Ectodermal cell (in vitro differentiated cells): ENCODE measurements around the gene TIAM1.
"Not testable (repeated sequence)": the region's sequence is repeated elsewhere in the genome, so short reads cannot be mapped to it uniquely, and the experiment has no call there.

Experiments
- H3K27ac ChIP-seq: 2 replicates; pipeline ENCODE4 v1.7.0; 2013; ENCODE audit warnings: mild to moderate bottlenecking, low read depth, low read length; ENCODE audit not compliant: insufficient read depth, poor library complexity, severe bottlenecking
- H3K27me3 ChIP-seq: 2 replicates; pipeline ENCODE4 v1.7.0; 2013; ENCODE audit warnings: mild to moderate bottlenecking, low read length; ENCODE audit not compliant: insufficient read depth, control insufficient read depth, poor library complexity, severe bottlenecking
- H3K36me3 ChIP-seq: one replicate; pipeline ENCODE4 v1.7.0; 2013; ENCODE audit warnings: low read length; ENCODE audit not compliant: control insufficient read depth, insufficient read depth
- H3K4me1 ChIP-seq: one replicate; pipeline ENCODE4 v1.7.0; 2013; ENCODE audit warnings: low read length; ENCODE audit not compliant: control insufficient read depth, insufficient read depth
- H3K4me3 ChIP-seq: 2 replicates; pipeline ENCODE4 v1.7.0; 2013; ENCODE audit warnings: low read depth, low read length, control low read depth; ENCODE audit not compliant: insufficient read depth
- H3K9me3 ChIP-seq: 2 replicates; pipeline ENCODE4 v1.7.0; 2013; ENCODE audit warnings: mild to moderate bottlenecking, low read length, moderate library complexity; ENCODE audit not compliant: control insufficient read depth
- WGBS, 2 experiments: methylation state at CpG; one replicate each; pipeline ENCODE4 v1.1.7; 2013; ENCODE audit warnings: missing lambda C conversion rate in 2 of 2; 5-methylcytosine and 5-hydroxymethylcytosine counted together

TIAM1 gene

DNA sequence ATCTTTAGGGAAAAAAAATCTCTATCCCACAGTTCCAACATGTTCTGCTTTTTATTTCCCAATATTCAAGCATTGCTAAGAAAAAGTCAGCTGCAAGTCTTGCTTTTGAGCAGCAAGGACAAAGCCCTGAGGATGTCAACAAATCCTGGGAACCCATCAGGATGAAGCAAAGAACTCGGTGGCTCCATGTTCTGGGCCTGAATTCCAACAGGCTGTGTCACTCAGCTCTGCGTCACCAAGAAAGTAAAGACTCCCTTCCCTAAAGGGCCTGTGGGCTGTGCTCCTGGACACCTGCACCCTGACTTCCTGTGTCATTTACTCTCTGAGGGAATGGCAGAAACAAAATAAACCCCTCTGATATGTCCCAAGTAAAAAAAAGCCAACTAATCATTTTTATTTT, 95.5 kb downstream of the TIAM1 start:
- peaks cover 37% of the 10 kb centered on the region for H3K36me3 ChIP-seq

DNA sequence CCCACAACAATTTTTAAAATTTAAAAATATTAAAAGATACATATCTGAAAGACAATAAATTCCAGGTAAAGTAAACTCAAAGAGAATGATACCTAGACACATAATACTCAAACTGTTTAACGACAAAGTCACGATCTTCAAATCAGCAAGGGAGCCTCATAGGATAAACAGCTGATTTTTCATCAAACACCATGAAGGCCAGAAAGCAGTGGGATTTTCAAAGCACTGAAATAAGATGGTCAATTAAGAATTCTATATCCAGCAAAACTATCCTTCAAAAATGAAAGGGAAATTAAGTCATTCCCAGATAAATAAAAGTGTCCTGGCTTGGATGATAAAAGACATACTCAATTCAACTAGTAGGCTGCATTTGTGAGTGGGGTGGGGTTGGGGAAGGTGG, 100.5 kb downstream of the TIAM1 start:
- Histone ChIP-seq H3K9me3 (peaks cover 3% of the 10 kb centered on the region), H3K36me3 (peaks cover 53% of the 10 kb centered on the region)
- WGBS, 2 experiments = 95 to 100% methylated on average over 2 of the region's 2 CpGs

More for the DNA sequence above, 95.5 kb downstream of the TIAM1 start:
- Histone ChIP-seq H3K27me3 (no peaks in the 10 kb centered on the region), H3K9me3 (no peaks in the 10 kb centered on the region), H3K27ac (no peak overlapping the region), H3K4me3 (no peak overlapping the region), H3K4me1 (peaks cover 19% of the 10 kb centered on the region)
- WGBS, 2 experiments = 85 to 90% methylated on average over 2 of the region's 2 CpGs

DNA sequence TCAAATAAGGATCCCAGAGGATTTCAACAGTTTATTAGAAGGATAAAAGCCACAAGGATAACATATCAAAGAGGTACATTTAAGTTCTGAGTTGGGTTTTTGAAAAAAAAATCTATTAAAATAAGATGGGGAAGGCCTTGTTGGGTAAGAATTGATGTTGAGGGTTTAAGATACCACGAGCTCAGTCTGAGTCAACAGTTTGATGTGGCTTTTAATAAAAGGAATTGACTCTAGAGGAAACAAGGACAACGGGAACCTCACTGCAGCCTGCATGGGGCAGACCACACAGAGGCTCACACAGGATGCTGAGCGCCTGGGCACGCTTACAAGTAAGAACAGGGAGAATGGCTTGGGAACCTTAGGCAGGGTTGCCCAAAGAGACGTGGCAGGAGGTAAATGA, 107.5 kb downstream of the TIAM1 start:
- 94% methylated on average over 5 of the region's 5 CpGs for WGBS, 2 experiments
- no peak overlapping the region for H3K4me3 ChIP-seq
- H3K4me1 ChIP-seq = no peaks in the 10 kb centered on the region
- H3K27ac ChIP-seq = no peak overlapping the region
- H3K9me3 ChIP-seq = peaks cover 3% of the 10 kb centered on the region
- no peaks in the 10 kb centered on the region for H3K27me3 ChIP-seq
- peaks cover 15% of the 10 kb centered on the region for H3K36me3 ChIP-seq

More for the DNA sequence above, 100.5 kb downstream of the TIAM1 start:
- Histone ChIP-seq H3K27ac (no peak overlapping the region), H3K4me3 (no peak overlapping the region), H3K4me1 (no peaks in the 10 kb centered on the region), H3K27me3 (no peaks in the 10 kb centered on the region)

DNA sequence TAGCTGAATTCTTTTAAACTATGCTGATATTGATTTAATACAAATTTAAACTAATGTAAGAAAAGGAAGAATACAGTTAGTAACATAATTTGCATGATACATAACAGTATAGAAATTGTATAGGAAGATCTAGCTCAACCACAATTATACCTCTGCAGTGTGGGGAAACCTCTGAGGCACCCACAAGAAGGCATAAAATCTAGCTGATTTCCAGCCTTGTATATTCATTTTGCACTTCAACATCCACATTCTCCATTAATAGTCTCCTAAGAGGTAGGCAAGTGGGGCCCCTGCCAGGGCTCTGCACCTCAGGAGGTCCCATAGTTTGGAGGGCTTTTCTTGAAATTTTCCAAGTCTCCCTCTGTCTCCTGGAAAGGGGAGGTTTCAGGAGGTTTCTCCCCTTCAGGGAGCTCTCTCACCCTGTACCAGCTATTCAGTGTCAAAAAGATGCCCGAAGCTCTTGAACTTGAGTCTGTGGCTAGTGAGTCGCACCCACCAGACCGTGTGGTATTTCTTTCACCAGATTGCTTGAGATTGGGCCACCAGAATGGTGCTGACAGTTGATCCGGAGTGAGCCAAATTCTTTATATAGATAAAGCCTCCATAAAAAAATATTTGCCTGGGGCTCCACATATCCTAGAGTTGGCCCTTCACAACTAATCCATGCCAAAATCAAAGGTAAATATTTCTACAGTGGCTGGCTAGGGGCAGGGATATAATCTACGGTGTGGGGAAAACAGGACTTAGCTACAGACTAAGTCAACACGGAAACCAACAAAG, 108.2 kb downstream of the TIAM1 start:
- 93 to 96% methylated on average over 6 of the region's 6 CpGs for WGBS, 2 experiments
- Histone ChIP-seq H3K9me3 (peaks cover 3% of the 10 kb centered on the region), H3K4me1 (no peaks in the 10 kb centered on the region), H3K36me3 (peaks cover 8% of the 10 kb centered on the region), H3K27me3 (no peaks in the 10 kb centered on the region), H3K4me3 (no peak overlapping the region), H3K27ac (no peak overlapping the region)

DNA sequence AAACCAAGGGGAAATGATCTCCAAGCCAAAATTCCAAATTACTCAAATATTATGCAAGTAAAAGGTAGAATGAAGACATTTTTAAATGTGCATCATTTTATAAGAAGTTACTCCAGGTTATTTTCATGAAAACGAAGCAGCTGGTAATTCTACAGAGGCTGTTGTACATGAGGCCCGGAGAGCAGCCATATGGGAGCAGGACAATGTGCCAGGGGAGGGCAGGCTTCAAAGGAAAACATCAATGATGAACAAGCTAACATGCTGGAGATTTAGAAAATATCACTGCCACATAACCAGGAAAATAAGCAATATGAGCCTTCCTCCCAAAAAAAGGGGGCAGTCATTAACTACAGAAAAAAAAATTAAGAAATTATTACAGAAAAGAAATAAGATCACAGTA, 109.1 kb downstream of the TIAM1 start:
- 90 to 98% methylated on average over 2 of the region's 2 CpGs for WGBS, 2 experiments
- Histone ChIP-seq H3K36me3 (peaks cover 3% of the 10 kb centered on the region), H3K27me3 (no peaks in the 10 kb centered on the region), H3K9me3 (no peaks in the 10 kb centered on the region), H3K27ac (no peak overlapping the region), H3K4me3 (no peak overlapping the region), H3K4me1 (no peaks in the 10 kb centered on the region)

DNA sequence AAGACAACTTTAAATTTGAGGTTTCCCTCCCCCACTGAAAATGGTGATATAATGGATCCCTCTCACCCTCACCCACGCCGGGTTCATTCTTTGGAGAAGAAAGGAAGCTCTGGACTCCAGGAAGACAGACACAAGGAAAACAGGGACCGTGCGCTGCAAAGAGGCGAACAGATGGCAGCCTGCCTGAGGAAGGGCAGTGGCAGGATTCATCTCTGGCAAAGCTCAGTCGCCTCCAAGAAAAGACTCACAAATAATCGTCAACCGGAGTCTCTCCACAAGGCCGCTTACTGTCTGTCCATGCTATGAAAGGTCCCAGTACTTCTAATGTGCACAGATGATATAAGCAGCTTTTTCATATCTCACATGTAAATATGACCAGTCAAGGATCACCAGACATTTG, 110.3 kb downstream of the TIAM1 start:
- 94 to 96% methylated on average over 9 of the region's 9 CpGs for WGBS, 2 experiments
- Histone ChIP-seq H3K4me3 (no peak overlapping the region), H3K4me1 (no peaks in the 10 kb centered on the region), H3K36me3 (peaks cover 3% of the 10 kb centered on the region), H3K27me3 (no peaks in the 10 kb centered on the region), H3K9me3 (no peaks in the 10 kb centered on the region), H3K27ac (no peak overlapping the region)

DNA sequence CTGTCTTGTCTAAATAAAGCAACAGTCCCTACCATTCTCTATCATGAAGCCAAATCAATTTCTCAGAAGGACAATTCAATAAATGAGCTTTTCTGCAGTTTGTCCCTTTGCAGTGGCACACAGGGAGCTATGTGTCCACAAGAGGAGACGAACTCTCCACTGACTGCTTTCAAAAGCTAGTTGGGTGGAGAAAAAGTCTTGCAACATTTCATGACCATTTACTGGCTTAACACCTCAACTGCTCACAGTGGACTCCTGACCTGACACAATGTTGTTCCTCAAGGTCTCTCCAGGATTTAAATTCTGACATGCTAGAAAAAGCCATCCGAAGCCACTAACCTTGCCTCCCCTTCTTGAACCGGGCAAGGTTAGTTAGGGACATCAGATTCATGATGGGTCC, 111.7 kb downstream of the TIAM1 start:
- Histone ChIP-seq H3K36me3 (peaks cover 5% of the 10 kb centered on the region), H3K4me3 (no peak overlapping the region)
- 90 to 97% methylated on average over 3 of the region's 3 CpGs for WGBS, 2 experiments

DNA sequence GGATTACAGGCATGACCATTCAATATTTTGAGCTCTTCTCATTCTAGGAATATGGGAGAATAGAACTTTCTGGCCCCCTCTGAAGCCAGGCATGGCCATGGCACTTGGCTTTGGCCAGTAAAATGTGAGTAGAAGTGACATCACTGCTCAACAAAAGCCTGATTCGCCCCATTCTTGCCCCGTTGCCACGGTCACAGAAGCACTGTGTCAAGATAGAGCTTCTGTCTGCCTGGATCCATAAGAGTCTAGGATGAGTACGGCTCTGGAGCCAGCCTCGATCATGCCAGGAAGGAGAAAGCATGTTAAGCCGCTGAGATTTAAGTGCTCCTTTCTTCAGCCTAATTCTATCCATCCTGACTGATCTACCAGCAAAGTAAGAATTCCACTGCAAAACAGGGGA, 113.1 kb downstream of the TIAM1 start:
- Histone ChIP-seq H3K4me1 (no peaks in the 10 kb centered on the region), H3K27ac (no peak overlapping the region), H3K27me3 (no peaks in the 10 kb centered on the region), H3K36me3 (peaks cover 6% of the 10 kb centered on the region), H3K4me3 (no peak overlapping the region), H3K9me3 (no peaks in the 10 kb centered on the region)
- 91 to 97% methylated on average over 6 of the region's 6 CpGs for WGBS, 2 experiments

More for the DNA sequence above, 111.7 kb downstream of the TIAM1 start:
- Histone ChIP-seq H3K27ac (no peak overlapping the region), H3K27me3 (no peaks in the 10 kb centered on the region), H3K4me1 (no peaks in the 10 kb centered on the region), H3K9me3 (no peaks in the 10 kb centered on the region)

DNA sequence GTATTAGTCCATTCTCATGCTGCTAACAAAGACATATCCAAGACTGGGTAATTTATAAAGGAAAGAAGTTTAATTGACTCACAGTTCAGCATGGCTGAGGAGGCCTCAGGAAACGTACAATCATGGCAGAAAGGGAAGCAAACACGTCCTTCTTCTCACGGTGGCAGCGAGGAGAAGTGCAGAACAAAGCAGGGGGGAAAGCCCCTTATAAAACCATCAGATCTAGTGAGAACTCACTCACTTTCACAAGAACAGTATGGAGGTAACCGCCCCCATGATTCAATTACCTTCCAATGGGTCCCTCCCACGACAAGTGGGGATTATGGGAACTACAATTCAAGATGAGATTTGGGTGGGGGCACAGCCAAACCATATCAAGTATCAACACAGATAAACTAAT, 115.3 kb downstream of the TIAM1 start:
- H3K36me3 ChIP-seq, H3K4me1 ChIP-seq, H3K27me3 ChIP-seq, H3K4me3 ChIP-seq, H3K27ac ChIP-seq, H3K9me3 ChIP-seq: not testable (repeated sequence)
- 85 to 94% methylated on average over 4 to 6 of the region's 6 CpGs for WGBS, 2 experiments

DNA sequence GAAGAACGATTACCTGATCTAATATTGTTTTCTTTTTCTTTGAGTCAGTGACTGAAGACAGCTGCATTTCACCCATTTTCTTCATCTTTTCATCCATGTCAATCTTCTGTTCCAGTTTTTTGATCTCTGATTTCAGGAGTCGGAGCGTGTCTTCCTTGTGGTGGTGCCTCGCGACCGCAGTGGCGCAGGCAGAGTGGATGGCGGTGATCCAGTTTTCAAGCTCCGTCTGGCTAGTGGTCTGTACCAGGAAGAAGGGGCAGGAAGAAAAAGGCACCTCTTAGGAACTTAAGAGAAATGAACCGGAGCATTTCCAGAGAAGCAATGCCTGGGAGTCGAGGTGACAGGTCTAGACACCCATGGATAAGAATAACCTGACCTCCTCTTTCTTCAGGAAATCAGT, 118.3 kb downstream of the TIAM1 start:
- H3K27me3 ChIP-seq = no peaks in the 10 kb centered on the region
- H3K4me1 ChIP-seq = peaks cover 15% of the 10 kb centered on the region
- H3K27ac ChIP-seq = no peak overlapping the region
- no peaks in the 10 kb centered on the region for H3K9me3 ChIP-seq
- H3K4me3 ChIP-seq = no peak overlapping the region
- peaks cover 9% of the 10 kb centered on the region for H3K36me3 ChIP-seq
- WGBS, 2 experiments = 95 to 96% methylated on average over 11 of the region's 11 CpGs
